Vagina (tissue), 2 donors: ENCODE results near the gene WWC2. TPM values are rescaled to one million over a fixed set of nuclear protein-coding genes. Genes with fewer than 3 reads are reported as not detected.

Experiments
- DNase-seq, 2 donors: peaks; one replicate each; pipeline ENCODE4 v3.0.0-alpha.2; 2017; ENCODE audit errors: extremely low spot score in 2 of 2
- H3K27ac ChIP-seq: fragments of 200-600 bp; sonication (generic); one replicate; pipeline ENCODE4 v1.5.1; 2019
- H3K27me3 ChIP-seq: fragments of 200-600 bp; sonication (generic); one replicate; pipeline ENCODE4 v1.5.1; 2019
- H3K36me3 ChIP-seq, 2 donors: fragments of 200-600 bp; sonication (generic); one replicate each; pipeline ENCODE4 v1.5.1; 2017 to 2019
- H3K4me1 ChIP-seq: fragments of 200-600 bp; sonication (generic); one replicate; pipeline ENCODE4 v1.5.1; 2019
- H3K4me3 ChIP-seq, 2 donors: fragments of 200-600 bp; sonication (generic); 1 replicate in 1 of 2; 2 replicates in 1 of 2; pipeline ENCODE4 v1.5.1; 2016 to 2019
- H3K9me3 ChIP-seq: fragments of 200-600 bp; sonication (generic); one replicate; pipeline ENCODE4 v1.5.1; 2019
- POLR2A ChIP-seq, 2 donors: fragments of 450-650 bp; IDR thresholded peaks; one replicate each; pipeline ENCODE4 v1.6.1; 2017; ENCODE audit warnings: antibody characterized with exemption in 2 of 2, mild to moderate bottlenecking in 2 of 2, moderate library complexity in 2 of 2
- POLR2AphosphoS5 ChIP-seq, 2 donors: sonication (generic); formaldehyde crosslinking; IDR thresholded peaks; one replicate each; pipeline ENCODE4 v1.9.0; 2017; ENCODE audit warnings: antibody characterized with exemption in 2 of 2, mild to moderate bottlenecking in 2 of 2, low read depth in 1 of 2; ENCODE audit not compliant: insufficient read depth in 1 of 2
- intact Hi-C: fragments of 100-400 bp; cut with DNase I; formaldehyde crosslinking; loops from one replicate; pipeline ENCODE4 v1.15.1; 2023
- total RNA-seq: library from RNA; depleted of rRNA; stranded (reverse); fragments of >200 nt; gene quantifications from one replicate; pipeline ENCODE4 v1.2.3, GENCODE V29; 2016
- TF ChIP-seq, protein P1 (sequence below), 3 experiments: fragments of 450-650 bp in 2 of 3; fragments of 200-600 bp in 1 of 3; sonication (generic) in 1 of 3; IDR thresholded peaks; one replicate each; pipeline ENCODE4 v1.5.1; 2017 to 2019; ENCODE audit warnings: antibody characterized with exemption in 3 of 3, mild to moderate bottlenecking in 2 of 3, moderate library complexity in 2 of 3

Gene WWC2
- total RNA-seq, 1 donor from 2014 or later: 24.3 TPM

DNA sequence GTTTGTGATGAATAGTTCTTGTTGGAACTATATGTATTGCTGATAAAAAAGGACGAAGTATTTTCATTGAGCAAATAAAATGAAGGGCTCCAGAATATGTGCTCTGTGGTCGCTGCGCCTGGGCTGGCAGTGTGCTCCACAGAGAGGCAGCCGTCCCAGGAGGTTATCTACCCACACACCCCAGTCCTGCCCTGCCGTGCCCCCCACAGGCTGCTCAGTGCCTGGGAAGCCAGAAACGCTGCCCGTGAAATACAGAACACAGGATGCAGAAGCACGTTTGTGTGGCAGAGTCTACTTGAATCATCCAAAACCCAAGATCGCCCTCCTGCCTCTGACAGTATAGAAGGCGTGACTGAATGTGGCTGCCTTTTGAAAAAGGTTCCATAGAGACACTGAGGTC, 219.6 kb downstream of the WWC2 start:
- H3K36me3 ChIP-seq: peaks cover 0 to 7% of the 10 kb centered on the region in 2 donors
- TF ChIP-seq POLR2A (IDR thresholded peaks at IDR 0.05) (no peak), POLR2AphosphoS5 (IDR thresholded peaks at IDR 0.05; ENCODE audit: insufficient read depth in 1 of 2, low read depth in 1 of 2) (no peak)
- TF ChIP-seq, protein P1, sequence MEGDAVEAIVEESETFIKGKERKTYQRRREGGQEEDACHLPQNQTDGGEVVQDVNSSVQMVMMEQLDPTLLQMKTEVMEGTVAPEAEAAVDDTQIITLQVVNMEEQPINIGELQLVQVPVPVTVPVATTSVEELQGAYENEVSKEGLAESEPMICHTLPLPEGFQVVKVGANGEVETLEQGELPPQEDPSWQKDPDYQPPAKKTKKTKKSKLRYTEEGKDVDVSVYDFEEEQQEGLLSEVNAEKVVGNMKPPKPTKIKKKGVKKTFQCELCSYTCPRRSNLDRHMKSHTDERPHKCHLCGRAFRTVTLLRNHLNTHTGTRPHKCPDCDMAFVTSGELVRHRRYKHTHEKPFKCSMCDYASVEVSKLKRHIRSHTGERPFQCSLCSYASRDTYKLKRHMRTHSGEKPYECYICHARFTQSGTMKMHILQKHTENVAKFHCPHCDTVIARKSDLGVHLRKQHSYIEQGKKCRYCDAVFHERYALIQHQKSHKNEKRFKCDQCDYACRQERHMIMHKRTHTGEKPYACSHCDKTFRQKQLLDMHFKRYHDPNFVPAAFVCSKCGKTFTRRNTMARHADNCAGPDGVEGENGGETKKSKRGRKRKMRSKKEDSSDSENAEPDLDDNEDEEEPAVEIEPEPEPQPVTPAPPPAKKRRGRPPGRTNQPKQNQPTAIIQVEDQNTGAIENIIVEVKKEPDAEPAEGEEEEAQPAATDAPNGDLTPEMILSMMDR (IDR thresholded peaks at IDR 0.05): no peak
- H3K27me3 ChIP-seq: no peaks in the 10 kb centered on the region
- H3K4me3 ChIP-seq: no peak overlapping the region
- H3K27ac ChIP-seq: no peak overlapping the region
- DNase-seq: no peak
- H3K4me1 ChIP-seq: no peaks in the 10 kb centered on the region
- no peaks in the 10 kb centered on the region for H3K9me3 ChIP-seq
- intact Hi-C loops: no loop called here

DNA sequence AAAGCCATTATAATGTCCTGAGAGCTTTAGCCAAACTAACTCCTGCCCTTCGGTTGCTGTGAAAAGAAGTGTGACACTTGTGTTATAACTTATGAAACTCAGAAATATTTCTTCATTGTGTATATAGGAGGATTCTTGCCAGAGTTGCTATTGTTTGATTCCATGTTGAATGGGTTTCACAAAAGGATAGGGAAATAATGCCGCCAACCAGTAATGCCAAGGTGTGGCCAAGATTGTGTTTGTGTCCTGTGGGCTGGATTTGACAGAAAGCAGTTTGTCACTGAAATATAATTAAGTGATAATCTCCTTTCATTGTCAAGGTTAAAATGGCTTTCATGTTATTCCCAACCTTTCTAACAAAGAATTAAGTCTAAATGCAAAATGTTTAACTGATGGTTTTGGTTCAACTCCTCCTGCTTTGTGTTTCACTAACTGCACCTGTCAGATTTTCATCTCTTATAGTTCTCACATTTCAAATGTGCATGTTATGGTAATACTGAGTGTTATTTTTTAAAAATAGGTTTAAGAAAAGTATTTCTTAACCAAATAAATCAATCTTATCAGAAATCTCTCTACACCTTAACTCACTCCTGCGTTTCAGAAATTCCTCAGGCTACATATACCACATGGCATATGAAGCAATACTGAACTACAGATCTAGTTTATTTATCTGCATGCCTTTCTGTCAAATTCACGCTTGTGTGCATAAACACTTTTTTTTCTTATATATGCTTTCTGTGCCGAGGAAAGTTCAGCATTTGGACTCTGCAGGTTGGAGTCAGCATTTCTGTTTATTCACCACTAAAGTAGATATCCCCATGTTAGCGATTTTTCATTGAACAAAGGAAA, 221.4 kb downstream of the WWC2 start, which contains the start of gene CLDN22:
CLDN22 (minus strand) TSS at position 66 of the 849 bp plus-strand sequence; CDS start at position 8, 58 bp downstream.
- TF ChIP-seq POLR2A (IDR thresholded peaks at IDR 0.05) (no peak), POLR2AphosphoS5 (IDR thresholded peaks at IDR 0.05; ENCODE audit: insufficient read depth in 1 of 2, low read depth in 1 of 2) (no peak)
- TF ChIP-seq, protein P1 (IDR thresholded peaks at IDR 0.05): no peak
- Histone ChIP-seq H3K4me1 (no peaks in the 10 kb centered on the region), H3K27me3 (no peaks in the 10 kb centered on the region), H3K4me3 (no peak within 1 kb of the TSS), H3K36me3 (no peaks in the 10 kb centered on the region), H3K9me3 (no peaks in the 10 kb centered on the region), H3K27ac (no peak within 1 kb of the TSS)
- DNase-seq: no peak
- intact Hi-C loops: no loop called here

DNA sequence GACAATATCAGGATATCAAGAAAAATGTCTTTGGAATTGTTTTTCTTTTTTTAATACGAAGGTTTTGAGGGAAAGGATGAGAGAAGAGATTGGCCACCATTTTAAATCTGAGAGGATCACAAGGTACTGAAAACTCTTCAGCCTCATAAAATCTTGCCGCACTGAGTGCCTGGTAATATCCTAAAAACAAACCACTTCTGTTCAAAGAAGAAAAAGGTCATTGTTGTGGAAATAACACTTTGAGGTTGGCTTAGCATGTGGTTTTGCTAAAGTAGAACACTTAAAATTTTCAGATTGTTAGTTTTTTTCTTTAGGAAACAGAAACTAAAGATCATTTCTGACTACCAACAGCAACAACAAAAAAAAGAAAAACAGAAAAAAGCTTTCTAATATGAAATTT, 222.0 kb downstream of the WWC2 start:
- Histone ChIP-seq H3K4me3 (no peak overlapping the region), H3K27me3 (no peaks in the 10 kb centered on the region), H3K36me3 (no peaks in the 10 kb centered on the region), H3K9me3 (no peaks in the 10 kb centered on the region), H3K27ac (no peak overlapping the region), H3K4me1 (no peaks in the 10 kb centered on the region)
- no peak for DNase-seq
- intact Hi-C loops: no loop called here
- TF ChIP-seq, protein P1 (IDR thresholded peaks at IDR 0.05): no peak
- no peak for TF ChIP-seq POLR2A (IDR thresholded peaks at IDR 0.05)
- TF ChIP-seq POLR2AphosphoS5 (IDR thresholded peaks at IDR 0.05; ENCODE audit: insufficient read depth in 1 of 2, low read depth in 1 of 2): no peak

DNA sequence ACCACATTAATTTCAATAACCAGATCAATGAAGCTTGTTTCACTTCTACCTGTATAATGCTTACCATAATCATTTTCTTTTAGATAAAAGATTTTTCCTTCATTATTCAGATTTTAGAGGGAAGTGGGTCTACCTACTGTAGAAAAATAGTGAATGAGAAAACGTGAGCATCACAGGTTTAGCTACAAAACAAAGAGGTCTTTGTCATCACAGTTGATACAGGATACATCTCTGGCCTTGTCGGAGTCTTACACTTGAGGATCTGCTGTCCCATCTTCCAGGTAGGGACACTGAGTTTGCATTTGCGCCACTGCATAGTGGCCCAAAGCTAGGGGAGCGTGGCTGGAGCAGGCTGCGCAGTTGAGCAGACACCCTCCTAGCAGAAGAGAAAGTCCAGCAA, 222.5 kb downstream of the WWC2 start:
- no peaks in the 10 kb centered on the region for H3K36me3 ChIP-seq
- H3K27me3 ChIP-seq: no peaks in the 10 kb centered on the region
- no peak for TF ChIP-seq POLR2A (IDR thresholded peaks at IDR 0.05)
- no peak for TF ChIP-seq POLR2AphosphoS5 (IDR thresholded peaks at IDR 0.05; ENCODE audit: insufficient read depth in 1 of 2, low read depth in 1 of 2)
- TF ChIP-seq, protein P1 (IDR thresholded peaks at IDR 0.05): no peak
- DNase-seq: no peak
- H3K4me3 ChIP-seq: no peak overlapping the region
- H3K27ac ChIP-seq: no peak overlapping the region
- H3K9me3 ChIP-seq: no peaks in the 10 kb centered on the region
- no peaks in the 10 kb centered on the region for H3K4me1 ChIP-seq
- intact Hi-C loops: no loop called here

DNA sequence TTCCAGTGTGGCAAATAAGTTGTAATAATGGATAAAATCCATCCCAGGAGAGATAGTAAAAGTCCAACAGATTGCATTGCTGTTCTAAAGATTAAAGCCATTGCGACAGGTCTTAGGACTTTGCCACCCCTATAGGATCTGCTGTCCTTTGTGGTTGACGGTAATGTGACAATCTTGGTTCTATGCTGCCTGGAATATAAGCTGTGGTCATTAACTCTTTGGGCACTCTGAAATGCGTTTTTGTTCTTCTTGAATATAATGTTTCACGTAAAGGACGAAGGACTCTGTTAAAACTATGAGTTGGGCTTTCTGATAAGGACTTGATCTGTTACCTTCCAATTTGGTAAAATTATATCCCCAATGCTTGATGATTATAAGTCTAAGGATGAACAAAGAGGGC, 223.3 kb downstream of the WWC2 start, which contains the start of gene CLDN24:
CLDN24 (minus strand) TSS at position 101 of the 400 bp plus-strand sequence; CDS start at position 101, 0 bp downstream.
- no peaks in the 10 kb centered on the region for H3K27me3 ChIP-seq
- DNase-seq: no peak
- H3K4me1 ChIP-seq: no peaks in the 10 kb centered on the region
- intact Hi-C loops: no loop called here
- H3K4me3 ChIP-seq: no peak within 1 kb of the TSS
- H3K36me3 ChIP-seq: no peaks in the 10 kb centered on the region
- H3K9me3 ChIP-seq: no peaks in the 10 kb centered on the region
- TF ChIP-seq POLR2AphosphoS5 (IDR thresholded peaks at IDR 0.05; ENCODE audit: insufficient read depth in 1 of 2, low read depth in 1 of 2) (no peak), POLR2A (IDR thresholded peaks at IDR 0.05) (no peak)
- TF ChIP-seq, protein P1 (IDR thresholded peaks at IDR 0.05): no peak
- H3K27ac ChIP-seq: no peak within 1 kb of the TSS
